ENCODE data around the gene SLC15A4.

- TF ChIP-seq RAD21 (IDR thresholded peaks at IDR 0.05; ENCODE audit: low read length) (no peak), FOSL2 (IDR thresholded peaks at IDR 0.05; ENCODE audit: borderline replicate concordance, low read depth) (no peak), MXI1 (IDR thresholded peaks at IDR 0.05; ENCODE audit: low read depth, low read length) (no peak), POLR2AphosphoS5 (IDR thresholded peaks at IDR 0.05; ENCODE audit: low read depth, low read length) (no peak), GATA2 (CRISPR knock-in tag; IDR thresholded peaks at IDR 0.05) (no peak), TAF1 (IDR thresholded peaks at IDR 0.05; ENCODE audit: borderline replicate concordance, low read depth, low read length) (no peak)
- TF ChIP-seq, protein P1, sequence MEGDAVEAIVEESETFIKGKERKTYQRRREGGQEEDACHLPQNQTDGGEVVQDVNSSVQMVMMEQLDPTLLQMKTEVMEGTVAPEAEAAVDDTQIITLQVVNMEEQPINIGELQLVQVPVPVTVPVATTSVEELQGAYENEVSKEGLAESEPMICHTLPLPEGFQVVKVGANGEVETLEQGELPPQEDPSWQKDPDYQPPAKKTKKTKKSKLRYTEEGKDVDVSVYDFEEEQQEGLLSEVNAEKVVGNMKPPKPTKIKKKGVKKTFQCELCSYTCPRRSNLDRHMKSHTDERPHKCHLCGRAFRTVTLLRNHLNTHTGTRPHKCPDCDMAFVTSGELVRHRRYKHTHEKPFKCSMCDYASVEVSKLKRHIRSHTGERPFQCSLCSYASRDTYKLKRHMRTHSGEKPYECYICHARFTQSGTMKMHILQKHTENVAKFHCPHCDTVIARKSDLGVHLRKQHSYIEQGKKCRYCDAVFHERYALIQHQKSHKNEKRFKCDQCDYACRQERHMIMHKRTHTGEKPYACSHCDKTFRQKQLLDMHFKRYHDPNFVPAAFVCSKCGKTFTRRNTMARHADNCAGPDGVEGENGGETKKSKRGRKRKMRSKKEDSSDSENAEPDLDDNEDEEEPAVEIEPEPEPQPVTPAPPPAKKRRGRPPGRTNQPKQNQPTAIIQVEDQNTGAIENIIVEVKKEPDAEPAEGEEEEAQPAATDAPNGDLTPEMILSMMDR (IDR thresholded peaks at IDR 0.05): no peak
- TF ChIP-seq, protein P2, sequence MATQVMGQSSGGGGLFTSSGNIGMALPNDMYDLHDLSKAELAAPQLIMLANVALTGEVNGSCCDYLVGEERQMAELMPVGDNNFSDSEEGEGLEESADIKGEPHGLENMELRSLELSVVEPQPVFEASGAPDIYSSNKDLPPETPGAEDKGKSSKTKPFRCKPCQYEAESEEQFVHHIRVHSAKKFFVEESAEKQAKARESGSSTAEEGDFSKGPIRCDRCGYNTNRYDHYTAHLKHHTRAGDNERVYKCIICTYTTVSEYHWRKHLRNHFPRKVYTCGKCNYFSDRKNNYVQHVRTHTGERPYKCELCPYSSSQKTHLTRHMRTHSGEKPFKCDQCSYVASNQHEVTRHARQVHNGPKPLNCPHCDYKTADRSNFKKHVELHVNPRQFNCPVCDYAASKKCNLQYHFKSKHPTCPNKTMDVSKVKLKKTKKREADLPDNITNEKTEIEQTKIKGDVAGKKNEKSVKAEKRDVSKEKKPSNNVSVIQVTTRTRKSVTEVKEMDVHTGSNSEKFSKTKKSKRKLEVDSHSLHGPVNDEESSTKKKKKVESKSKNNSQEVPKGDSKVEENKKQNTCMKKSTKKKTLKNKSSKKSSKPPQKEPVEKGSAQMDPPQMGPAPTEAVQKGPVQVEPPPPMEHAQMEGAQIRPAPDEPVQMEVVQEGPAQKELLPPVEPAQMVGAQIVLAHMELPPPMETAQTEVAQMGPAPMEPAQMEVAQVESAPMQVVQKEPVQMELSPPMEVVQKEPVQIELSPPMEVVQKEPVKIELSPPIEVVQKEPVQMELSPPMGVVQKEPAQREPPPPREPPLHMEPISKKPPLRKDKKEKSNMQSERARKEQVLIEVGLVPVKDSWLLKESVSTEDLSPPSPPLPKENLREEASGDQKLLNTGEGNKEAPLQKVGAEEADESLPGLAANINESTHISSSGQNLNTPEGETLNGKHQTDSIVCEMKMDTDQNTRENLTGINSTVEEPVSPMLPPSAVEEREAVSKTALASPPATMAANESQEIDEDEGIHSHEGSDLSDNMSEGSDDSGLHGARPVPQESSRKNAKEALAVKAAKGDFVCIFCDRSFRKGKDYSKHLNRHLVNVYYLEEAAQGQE (IDR thresholded peaks at IDR 0.05; ENCODE audit: low read depth, low read length): no peak
Measured at GRCh38 chr12:128820723-128821432, 2.9 kb downstream of the SLC15A4 start.

Measured in SK-N-SH (cell line).